Panc1 (cell line): ENCODE measurements around the gene PDCL2. TPM values are rescaled to one million over a fixed set of nuclear protein-coding genes. Genes with fewer than 3 reads are reported as not detected.

ENCODE experiments used
- ATAC-seq: fragments of 200-7000 bp; cut with Tn5 transposase; 2 replicates; pipeline ENCODE4 v1.9.1; 2020; ENCODE audit warnings: mild to moderate bottlenecking, moderate library complexity
- BruUV-seq: library from RNA; stranded (reverse); fragments of 400-500 nt; replicated peaks from 2 replicates; lab custom pipeline; 2021; lab: Mats Ljungman, UMichigan
- CTCF ChIA-PET: fragments of 300-600 bp; sonication (Branson Sonifier 250); formaldehyde crosslinking; loops from one replicate; lab custom pipeline; 2022; ENCODE audit warnings: antibody characterized with exemption; lab: Charles Lee
- POLR2A ChIA-PET: fragments of 300-600 bp; sonication (Branson Sonifier 250); formaldehyde crosslinking; loops from one replicate; lab custom pipeline; 2022; ENCODE audit warnings: antibody characterized with exemption; lab: Charles Lee
- DNase-seq: peaks from one replicate; pipeline ENCODE4 v3.0.0-alpha.2; 2010; ENCODE audit warnings: low read depth, low spot score
- H3K27ac ChIP-seq: 2 replicates; pipeline ENCODE4 v1.5.1; 2011; ENCODE audit warnings: mild to moderate bottlenecking, low read length, inconsistent platforms
- H3K27me3 ChIP-seq: fragments of 200-500 bp; sonication (Bioruptor generic); 2 replicates; pipeline ENCODE4 v1.6.0; 2014; ENCODE audit warnings: low read length, inconsistent platforms; ENCODE audit not compliant: control insufficient read depth, insufficient read depth
- H3K36me3 ChIP-seq: fragments of 200-500 bp; sonication (Bioruptor generic); 2 replicates; pipeline ENCODE4 v1.5.1; 2014; ENCODE audit warnings: inconsistent platforms, mild to moderate bottlenecking, low read length, moderate library complexity; ENCODE audit not compliant: control insufficient read depth, insufficient read depth
- H3K4me1 ChIP-seq: 2 replicates; pipeline ENCODE4 v1.5.1; 2011; ENCODE audit warnings: inconsistent platforms, mild to moderate bottlenecking, low read length, moderate library complexity; ENCODE audit not compliant: control insufficient read depth, insufficient read depth
- H3K4me3 ChIP-seq, 2 experiments: 2 replicates each; pipeline ENCODE4 v1.5.1; 2011 to 2012; ENCODE audit warnings: low read depth in 2 of 2, low read length in 2 of 2, mild to moderate bottlenecking in 2 of 2, inconsistent platforms in 1 of 2, moderate library complexity in 1 of 2
- H3K9me3 ChIP-seq: fragments of 200-500 bp; sonication (Bioruptor generic); 2 replicates; pipeline ENCODE4 v1.5.1; 2014; ENCODE audit warnings: low read depth, mild to moderate bottlenecking, inconsistent platforms, low read length, moderate library complexity; ENCODE audit not compliant: control insufficient read depth, insufficient read depth
- CTCF ChIP-seq: fragments of 450-650 bp; IDR thresholded peaks from 2 replicates; pipeline ENCODE4 v1.5.1; 2017; ENCODE audit warnings: mild to moderate bottlenecking
- POLR2AphosphoS5 ChIP-seq: IDR thresholded peaks from 2 replicates; pipeline ENCODE4 v1.6.1; 2012; ENCODE audit warnings: mild to moderate bottlenecking, low read depth, low read length, moderate library complexity
- REST ChIP-seq, 2 experiments: IDR thresholded peaks; 2 replicates each; pipeline ENCODE4 v1.6.1; 2011 to 2012; ENCODE audit warnings: low read depth in 2 of 2, control low read depth in 1 of 2, low read length in 1 of 2, mild to moderate bottlenecking in 1 of 2, moderate library complexity in 1 of 2; ENCODE audit not compliant: insufficient read depth in 1 of 2
- SIN3A ChIP-seq: IDR thresholded peaks from 2 replicates; pipeline ENCODE4 v1.6.1; 2012; ENCODE audit warnings: low read depth, mild to moderate bottlenecking, low read length, moderate library complexity, borderline replicate concordance; ENCODE audit not compliant: insufficient read depth
- TCF7L2 ChIP-seq: IDR thresholded peaks from 2 replicates; pipeline ENCODE4 v1.6.1; 2011; ENCODE audit warnings: mild to moderate bottlenecking, low read depth, low read length, inconsistent platforms
- in situ Hi-C: cut with HindIII; loops from 2 replicates; pipeline ENCODE4 v1.10.0; 2016; ENCODE audit warnings: low sequenced_read_pairs, low pct_unique_long_range_greater_than_20kb
- intact Hi-C: fragments of 100-400 bp; cut with micrococcal nuclease; formaldehyde crosslinking; loops from one replicate; pipeline ENCODE4 v1.10.0; 2022; ENCODE audit not compliant: unreplicated experiment
- total RNA-seq: library from RNA; stranded (reverse); gene quantifications from one replicate; pipeline ENCODE4 v1.2.1, GENCODE V29; 2021; ENCODE audit not compliant: unreplicated experiment

The PDCL2 gene
- total RNA-seq, 1 experiment from 2014 or later = not detected

GRCh38 chr4:55635282-55635681 lies 43.2 kb upstream of the PDCL2 start:
- TF ChIP-seq TCF7L2 = no peak
- TF ChIP-seq REST (IDR thresholded peaks at IDR 0.05; ENCODE audit: insufficient read depth in 1 of 2, low read depth in 2 of 2, low read length in 1 of 2) = no peak
- no peak for TF ChIP-seq SIN3A
- no peak for TF ChIP-seq POLR2AphosphoS5
- TF ChIP-seq CTCF = no peak
- CTCF ChIA-PET = no interaction called here
- H3K27ac ChIP-seq = no peak overlapping the region
- POLR2A ChIA-PET = no interaction called here
- DNase-seq = no peak
- H3K4me3 ChIP-seq = peak overlapping the region in 1 of 2 experiments; percentile 28; a peak in 2 of 4 replicates
- peaks cover 4% of the 10 kb centered on the region for H3K36me3 ChIP-seq
- H3K27me3 ChIP-seq = peaks cover 16% of the 10 kb centered on the region
- ATAC-seq = peak; percentile 23; the same call in 1 of the 2 replicates
- no peaks in the 10 kb centered on the region for H3K9me3 ChIP-seq
- in situ Hi-C loops (no loop called here), intact Hi-C loops (no loop called here)
- no TSS peak for BruUV-seq
- peaks cover 8% of the 10 kb centered on the region; the same call in 1 of the 2 replicates for H3K4me1 ChIP-seq

- no peak overlapping the region for H3K4me3 ChIP-seq
- TF ChIP-seq POLR2AphosphoS5 = no peak
- no peak for TF ChIP-seq SIN3A
- no peak for TF ChIP-seq TCF7L2
- no peak for TF ChIP-seq CTCF
- TF ChIP-seq REST (IDR thresholded peaks at IDR 0.05; ENCODE audit: insufficient read depth in 1 of 2, low read depth in 2 of 2, low read length in 1 of 2) = no peak
- ATAC-seq = no peak
- intact Hi-C loops (no loop called here), in situ Hi-C loops (no loop called here)
- H3K27me3 ChIP-seq = peaks cover 16% of the 10 kb centered on the region
- ChIA-PET CTCF (no interaction called here), POLR2A (no interaction called here)
- no TSS peak for BruUV-seq
- H3K4me1 ChIP-seq = peaks cover 8% of the 10 kb centered on the region; the same call in 1 of the 2 replicates
- DNase-seq = no peak
- H3K36me3 ChIP-seq = peaks cover 4% of the 10 kb centered on the region
- H3K9me3 ChIP-seq = no peaks in the 10 kb centered on the region
- H3K27ac ChIP-seq = no peak overlapping the region
Measured at GRCh38 chr4:55634417-55635128, 42.5 kb upstream of the PDCL2 start.
